Measurements from ENCODE around the gene GTF2H1.

- no peak for TF ChIP-seq POLR2A (IDR thresholded peaks at IDR 0.05)
- no peak for TF ChIP-seq CTCF (IDR thresholded peaks at IDR 0.05)
Measured at GRCh38 chr11:18317551-18317950, 4.8 kb upstream of the GTF2H1 start.
